CD4-positive, alpha-beta T cell treated with Interleukin-1 beta for 1 hour (primary cell): ENCODE measurements around the gene PGP.

Experiments used
- DNase-seq, 2 donors: peaks; one replicate each; pipeline ENCODE4 v3.0.0-alpha.2; 2020 to 2022

The PGP gene

DNA sequence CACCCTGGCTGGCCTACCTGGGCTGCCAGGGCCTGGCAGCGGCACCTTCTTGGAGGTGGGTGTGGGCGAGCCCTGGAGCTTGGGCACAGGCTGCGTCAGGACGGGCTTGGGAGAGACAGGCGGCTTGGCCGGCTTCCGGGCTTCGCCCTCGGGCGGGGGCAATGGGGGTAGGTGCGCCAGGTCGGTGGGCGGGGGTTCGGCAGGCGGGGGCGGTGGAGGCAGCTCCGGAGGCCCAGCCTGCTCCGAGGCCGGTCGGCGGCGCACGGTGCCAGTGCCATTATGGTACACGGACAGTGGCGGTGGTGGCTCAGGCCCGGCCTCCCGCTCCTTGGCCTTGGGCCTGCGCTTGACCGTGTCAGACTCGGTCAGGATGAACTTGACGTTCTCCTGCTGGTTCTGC is 35.1 kb downstream of the PGP start:
- no peak for DNase-seq

DNA sequence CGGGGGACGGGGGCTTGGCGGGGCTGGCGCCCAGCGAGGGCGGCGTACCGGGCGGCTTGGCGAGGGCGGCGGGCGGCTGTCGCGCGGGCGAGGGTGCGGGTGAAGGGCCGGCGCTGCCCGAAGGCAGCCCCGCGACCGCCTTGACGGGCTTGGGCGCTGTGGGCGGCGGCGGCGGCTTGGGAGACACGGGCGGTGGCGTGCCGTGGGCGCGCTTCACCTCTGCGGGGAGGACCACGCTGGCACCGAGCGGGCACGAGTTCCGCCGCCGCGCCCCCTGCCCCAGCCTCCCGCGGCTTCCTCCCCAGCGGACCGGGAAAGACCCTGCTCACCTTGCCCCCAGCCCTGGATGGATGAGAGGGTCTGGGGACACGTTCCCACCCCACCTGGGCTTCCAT is 35.5 kb downstream of the PGP start:
- no peak for DNase-seq

DNA sequence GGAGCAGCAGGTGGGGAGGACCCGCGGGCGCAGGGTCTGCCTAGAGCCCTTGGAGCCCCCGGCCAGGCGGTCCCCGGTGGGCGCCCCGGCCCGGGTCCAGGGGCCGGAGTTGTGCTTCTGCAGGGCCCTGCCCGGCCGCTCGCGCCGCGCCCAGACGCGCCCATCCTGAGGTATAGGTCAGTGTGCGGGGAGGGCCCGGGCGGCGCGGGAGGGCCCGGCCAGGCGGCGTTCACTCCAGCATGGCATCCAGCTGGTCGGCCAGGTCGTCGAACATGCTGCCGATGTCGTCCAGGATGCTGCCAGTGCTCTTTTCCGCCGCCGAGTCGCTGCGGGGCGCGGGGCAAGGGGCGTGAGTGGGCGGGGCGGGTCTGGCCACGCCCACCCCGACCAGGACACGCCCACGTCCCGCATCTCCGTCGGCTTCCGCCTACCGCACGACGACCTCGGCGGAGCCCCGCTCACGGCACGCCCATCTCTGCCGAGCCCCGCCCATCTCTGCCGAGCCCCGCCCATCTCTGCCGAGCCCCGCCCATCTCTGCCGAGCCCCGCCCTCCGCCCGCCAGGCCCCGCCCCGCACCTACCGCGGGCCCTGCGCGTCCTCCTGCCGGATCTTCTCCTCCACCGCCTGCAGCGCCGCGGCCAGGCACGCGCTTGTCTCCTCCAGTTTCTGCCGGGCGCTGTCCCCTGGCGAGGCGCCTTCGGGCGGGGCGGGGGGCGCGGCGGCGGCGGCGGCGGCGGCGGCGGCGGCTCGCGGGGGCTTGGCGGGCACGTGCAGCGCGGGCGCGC is 36.1 kb downstream of the PGP start:
- DNase-seq = peak; percentile 34 to 47

DNA sequence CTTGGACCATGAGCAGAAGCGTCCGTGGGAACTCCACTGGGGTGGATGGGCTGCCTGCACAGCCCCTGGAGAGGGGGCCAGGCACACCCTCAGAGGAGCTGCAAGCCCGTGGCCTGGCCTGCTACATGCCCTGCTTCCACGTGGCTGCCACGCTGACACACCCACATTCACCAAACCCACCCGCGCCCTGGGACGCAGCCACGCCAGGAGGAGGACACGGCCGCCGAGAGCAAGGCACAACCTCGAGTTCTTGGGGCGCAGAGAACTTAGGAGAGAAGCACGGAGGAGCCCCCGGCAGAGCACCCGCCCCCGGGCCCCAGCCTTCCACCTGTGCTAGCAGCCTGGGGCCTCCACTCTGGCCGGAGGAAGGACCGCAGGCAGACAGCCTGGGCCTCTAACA is 37.1 kb downstream of the PGP start:
- no peak for DNase-seq

DNA sequence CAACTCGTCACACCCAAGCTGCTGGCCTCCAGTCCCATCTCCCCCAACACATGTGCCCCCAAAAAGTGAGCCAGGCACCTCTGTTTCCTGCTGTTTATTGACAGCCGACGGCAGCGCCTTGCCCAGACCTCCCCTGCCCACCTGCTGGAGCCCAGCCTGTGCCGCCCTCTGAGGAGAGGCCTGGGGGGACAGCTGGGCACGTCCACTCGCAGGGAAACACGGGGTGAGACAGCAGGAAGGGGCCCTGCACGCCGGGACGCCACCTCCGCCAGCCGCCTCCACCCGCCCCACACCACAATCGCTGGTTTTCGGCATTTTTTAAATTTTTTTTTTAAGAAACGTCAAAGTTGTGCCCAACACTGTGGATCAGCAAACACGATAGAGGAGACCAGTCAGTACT is 37.5 kb downstream of the PGP start:
- DNase-seq = no peak

DNA sequence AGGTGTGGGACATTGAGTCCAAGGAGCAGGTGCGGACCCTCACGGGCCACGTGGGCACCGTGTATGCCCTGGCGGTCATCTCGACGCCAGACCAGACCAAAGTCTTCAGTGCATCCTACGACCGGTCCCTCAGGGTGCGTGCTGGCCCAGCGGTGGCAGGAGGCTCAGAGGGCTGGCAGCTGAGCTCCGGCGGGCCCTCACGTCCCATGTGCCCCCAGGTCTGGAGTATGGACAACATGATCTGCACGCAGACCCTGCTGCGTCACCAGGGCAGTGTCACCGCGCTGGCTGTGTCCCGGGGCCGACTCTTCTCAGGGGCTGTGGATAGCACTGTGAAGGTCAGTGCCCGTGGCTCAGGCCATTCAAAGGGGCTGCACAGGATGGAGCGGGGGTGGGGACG is 38.6 kb downstream of the PGP start:
- DNase-seq = no peak

DNA sequence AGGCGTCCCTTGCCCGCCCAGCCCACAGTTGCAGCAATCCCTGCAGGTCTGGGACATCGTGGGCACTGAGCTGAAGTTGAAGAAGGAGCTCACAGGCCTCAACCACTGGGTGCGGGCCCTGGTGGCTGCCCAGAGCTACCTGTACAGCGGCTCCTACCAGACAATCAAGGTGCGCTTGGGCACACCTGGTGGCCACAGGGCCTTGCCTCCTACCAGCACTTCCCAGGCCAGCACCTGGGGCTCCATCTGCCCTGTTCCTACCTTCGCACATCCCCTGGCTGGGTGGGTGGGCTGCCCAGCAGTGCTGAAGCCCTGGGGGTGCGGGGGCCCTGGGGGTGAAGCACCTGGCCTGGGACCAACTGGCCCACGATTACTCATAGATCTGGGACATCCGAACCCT is 39.2 kb downstream of the PGP start:
- no peak for DNase-seq

DNA sequence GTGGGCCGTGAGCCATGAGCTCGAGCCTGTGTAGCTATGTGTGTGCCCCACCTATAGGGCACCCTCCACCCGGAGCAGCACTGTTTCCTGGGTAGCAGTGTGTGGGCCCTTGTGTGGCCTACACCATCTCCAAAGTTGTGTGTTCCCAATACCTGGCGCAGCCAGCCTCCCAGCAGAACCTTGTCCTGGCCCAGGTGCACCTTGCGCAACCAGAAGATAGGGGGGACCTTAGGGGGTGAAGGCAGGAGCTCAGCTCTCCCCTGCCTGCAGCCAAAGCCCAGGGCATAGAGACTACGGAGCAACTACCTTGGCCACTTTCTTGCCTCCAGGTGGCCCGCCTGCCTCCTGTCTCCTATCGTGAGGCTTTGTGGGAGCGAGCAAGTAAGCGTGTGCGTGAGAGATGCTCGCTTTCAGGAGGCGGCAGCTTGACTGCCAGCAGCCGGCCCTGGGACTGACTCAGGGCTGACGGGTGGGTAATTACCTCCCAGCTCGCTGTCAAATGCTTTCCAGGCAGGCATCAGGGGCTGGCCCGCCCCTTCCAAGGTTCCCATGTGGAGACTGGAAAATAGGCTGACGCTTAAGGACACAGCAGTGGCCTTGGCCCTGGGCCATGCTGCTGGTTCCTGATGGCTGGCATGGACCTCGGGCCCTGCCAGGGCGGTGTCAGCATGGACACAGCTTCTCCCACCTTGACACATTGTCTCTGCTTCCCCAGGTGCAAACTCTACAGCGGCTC is 40.1 kb downstream of the PGP start:
- DNase-seq = no peak

DNA sequence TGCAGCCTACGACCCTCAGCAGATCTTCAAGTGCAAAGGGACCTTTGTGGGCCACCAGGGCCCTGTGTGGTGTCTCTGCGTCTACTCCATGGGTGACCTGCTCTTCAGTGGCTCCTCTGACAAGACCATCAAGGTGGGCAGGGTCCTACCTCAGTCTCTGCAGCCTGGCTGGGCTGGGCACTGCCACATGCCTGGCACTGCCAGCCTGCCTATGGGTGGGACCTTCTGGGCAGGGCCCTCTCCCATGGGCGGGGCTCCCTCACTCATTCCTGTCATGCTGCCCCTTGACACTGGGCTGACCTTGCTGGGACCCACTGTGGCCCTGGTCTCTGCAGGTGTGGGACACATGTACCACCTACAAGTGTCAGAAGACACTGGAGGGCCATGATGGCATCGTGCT is 40.7 kb downstream of the PGP start:
- no peak for DNase-seq

DNA sequence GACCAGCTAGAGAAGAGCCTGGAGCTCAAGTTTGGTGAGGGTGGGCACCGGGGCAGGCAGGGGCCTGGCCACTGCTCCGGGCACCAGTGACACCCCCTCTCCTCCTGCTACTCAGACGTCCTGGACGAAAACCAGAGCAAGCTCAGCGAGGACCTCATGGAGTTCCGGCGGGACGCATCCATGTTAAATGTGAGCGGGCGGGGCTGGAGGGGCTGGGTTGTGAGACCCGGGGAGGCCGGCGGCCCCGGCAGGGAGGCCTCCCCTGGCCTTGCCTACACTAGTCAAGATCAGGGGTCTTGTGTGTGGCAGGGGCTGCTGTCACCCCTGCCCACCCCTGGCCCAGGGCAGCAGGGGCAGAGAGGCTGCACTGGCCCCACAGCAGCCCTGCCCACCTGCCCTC is 41.3 kb downstream of the PGP start:
- DNase-seq = no peak

DNA sequence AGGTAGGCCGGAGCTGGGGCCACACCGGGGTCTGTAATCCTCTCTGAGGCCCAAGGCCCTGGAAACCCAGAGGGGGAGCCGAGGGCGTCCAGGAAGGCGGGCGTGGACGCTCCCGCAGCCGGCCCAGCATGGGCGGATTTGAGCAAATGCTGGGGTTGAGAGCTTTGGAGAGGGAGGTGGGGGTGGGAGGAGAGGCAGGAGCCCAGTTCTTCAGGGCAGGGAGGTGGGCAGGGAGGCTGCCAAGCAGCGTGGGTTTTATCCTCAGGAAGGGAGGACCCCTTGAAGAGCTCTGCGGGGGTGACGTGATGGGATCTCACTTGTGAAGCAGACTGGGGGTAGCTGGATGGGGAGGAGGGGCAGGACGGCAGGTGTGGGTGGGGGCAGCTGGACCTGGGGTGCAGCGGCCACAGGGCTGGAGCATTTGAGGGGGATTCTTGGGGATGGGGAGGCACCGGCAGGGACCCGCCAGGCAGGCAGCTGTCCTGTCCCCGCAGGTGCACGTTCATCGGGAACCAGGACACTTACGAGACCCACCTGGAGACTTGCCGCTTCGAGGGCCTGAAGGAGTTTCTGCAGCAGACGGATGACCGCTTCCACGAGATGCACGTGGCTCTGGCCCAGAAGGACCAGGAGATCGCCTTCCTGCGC is 41.8 kb downstream of the PGP start:
- no peak for DNase-seq

DNA sequence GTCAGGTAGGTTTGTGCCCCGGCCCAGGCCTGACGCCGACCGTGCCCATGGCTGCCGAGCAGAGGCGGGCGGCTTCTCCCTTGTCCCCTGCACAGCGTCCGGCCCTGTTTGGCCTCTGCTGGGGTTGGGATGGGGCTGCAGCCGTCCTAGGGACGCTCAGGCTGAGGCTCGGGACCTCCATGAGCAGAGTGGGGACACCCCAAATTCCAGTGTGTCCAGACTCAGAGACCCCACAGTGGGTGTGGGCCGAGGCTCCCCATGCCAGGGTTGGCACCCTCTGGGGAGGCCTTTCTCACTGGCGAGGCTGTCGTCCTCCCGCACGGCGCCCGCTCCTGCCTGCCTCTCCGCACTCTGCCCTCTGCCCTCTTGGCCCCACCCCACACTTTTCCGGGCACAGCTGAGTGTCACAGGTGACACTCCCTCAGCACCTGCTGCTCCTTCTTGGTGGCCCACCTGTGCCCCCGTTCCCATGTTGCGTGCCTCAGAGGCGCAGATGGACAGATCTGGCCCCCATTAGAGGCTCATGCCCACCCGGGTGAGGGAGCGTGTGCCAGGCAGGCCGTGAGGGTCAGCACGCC is 43.0 kb downstream of the PGP start:
- no peak for DNase-seq

DNA sequence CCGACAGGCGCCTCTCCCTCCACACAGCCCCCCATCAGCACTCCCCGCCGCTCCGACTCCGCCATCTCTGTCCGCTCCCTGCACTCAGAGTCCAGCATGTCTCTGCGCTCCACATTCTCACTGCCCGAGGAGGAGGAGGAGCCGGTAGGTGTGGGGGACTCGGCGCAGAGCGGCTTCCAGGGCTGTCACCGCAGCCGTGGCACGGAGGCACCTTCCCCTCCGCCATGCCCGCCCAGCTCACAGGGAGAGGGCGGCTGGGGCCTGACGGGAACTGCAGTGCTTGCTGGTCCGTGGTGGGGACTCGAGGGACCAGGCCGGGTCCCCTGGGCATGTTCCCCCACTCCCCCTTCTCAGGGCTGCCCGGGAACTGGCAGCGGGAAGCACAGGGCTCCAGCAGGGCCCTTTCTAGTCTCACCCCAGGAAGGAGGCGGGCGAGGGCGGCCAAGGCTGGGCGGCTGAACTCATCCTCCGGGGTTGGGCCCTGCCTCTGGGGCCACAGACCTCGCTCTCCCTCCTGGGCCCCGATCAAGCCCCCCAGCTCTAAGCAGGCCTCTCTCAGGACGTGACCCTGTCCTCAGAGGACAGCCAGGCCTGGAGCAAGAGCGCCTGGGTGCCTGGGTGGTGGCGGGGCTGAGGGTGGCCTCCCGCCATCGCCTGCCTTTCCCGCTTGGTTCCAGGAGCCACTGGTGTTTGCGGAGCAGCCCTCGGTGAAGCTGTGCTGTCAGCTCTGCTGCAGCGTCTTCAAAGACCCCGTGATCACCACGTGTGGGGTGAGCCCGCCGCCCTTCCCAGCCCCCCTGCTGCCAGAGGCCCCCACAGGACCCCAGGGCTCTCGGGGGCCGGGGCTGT is 43.8 kb downstream of the PGP start:
- DNase-seq = no peak

DNA sequence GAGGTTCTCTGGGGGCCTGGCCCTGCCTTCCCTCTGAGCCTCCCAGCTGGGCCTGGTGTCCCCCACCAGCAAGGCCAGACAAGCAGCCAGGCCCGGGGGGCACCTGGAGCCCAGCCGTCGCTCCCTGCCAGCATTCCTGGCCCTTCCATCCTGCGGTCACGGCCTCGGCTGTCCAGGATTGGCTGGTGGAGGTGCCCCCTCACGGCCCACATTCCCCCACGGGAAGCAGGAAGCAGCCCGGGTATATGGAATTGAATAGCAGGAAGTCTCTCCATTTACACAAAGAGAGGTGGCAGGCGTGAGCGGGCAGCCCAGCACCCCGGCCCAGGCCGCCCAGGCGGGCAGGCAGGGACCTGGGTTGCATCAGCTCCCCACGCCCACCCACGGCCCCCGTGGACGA is 44.6 kb downstream of the PGP start:
- no peak for DNase-seq

DNA sequence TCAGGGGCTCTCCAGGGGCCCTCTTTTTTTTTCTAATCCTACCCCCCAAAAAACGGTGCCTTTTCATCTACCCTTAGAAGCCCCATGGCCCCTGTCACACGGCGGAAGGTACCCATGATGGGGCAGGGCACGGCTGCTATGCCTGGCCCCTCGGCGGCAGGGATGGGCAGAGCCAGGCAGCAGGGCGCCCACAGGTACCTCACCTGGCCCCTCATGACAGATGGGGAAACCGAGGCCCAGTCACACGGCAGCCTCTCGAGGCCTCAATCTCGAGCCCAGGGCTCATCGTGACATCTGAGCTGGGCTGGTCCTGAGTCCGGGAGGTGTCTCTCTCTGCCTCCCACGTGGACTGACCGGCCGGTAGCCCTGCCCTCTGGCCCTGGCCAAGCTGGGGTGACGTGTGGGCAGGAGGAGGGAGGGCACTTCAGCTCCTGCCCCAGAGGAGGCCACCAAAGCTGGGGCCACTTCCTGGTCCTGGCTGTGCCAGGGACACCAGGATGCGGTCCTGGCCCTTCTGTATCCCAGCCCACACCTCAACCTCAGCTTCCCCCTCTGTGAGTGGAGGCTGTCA is 47.5 kb downstream of the PGP start:
- DNase-seq = no peak

DNA sequence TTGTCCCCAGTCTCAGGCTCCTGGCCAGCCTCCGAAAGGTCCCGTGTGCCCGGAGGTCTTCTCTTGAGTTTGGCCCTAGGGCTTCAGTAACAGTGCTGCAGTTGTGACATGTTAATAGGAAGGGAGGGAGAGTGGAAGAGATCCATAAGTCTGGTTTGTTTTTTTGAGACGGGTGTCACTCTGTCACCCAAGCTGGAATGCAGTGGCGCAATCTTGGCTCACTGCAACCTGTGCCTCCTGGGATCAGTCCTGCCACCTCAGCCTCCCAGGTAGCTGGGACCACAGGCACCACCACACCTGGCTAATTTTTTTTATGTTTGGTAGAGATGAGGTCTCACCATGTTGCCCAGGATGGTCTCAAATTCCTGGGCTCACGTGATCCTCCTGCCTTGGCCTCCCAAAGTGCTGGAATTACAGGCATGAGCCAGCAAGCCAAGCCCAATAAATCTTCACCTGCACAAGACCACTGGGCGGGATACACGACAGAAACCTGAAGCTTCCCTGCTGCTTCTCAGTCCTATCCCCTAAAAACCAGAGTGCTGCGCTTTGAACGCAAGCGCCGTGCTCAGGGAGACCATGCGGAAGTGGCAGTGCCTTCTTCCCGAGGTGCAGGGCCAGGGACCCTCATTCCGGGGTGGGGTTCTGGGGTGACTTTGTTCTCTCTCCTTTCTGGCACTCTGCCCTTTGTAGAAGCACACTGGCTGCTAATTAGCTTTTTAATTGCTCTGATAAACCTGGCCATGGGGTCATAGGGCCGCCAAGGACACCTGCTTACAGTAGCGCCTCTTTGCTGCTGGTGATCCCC is 48.2 kb downstream of the PGP start:
- DNase-seq = no peak

DNA sequence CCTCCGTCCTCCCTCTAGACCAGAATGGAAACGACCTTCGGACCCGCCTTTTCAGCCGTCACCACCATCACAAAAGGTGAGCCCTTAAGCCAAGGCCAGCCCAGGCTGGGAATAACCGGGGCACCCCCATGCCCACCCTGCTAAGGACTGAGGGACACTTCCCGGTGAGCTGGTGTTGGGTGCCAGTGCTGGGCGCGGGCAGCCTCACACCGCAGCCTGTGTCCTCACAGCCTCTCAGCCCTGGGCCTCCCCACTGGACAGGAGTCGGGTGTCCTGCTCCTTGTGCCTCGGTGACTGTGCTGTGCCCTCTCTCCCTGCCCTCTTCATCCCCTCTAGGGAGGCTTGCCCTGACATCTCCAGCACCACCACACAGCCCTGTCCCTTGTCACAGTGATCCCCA is 48.8 kb downstream of the PGP start:
- no peak for DNase-seq

DNA sequence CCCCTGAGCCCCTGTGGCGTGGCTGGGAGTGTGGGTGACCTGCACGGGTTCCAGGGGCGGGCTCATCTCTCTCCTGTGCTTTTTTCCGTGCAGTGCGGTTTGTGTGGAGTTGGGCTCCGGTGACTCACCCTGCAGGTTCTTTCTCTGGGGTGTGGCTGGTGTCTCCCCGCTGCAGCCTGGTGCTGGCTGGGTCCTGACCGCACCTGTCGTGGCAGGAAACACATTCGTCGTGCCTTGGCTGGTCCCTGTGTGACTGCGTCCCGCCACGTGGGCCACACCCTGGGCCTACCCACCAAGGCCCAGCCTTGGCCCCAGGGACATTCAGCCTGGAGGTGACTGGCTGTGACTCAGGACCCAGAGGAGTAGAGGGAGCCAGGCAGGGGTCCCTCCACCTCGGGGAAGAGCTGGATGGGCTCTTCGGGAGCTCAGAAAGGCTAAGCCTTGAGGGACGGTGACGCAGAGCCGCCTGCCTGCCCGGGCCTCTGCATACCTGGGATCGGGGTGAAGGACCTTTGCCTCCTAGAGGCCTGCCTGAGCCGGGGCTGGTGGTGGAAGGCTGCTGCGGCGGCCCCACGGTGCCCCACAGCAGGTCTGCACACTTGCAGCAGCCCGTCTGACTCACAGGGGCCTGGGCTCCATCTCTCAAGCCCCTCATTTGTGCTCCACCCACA is 51.3 kb downstream of the PGP start:
- peak in 1 of 2 donors; percentile 23 for DNase-seq

DNA sequence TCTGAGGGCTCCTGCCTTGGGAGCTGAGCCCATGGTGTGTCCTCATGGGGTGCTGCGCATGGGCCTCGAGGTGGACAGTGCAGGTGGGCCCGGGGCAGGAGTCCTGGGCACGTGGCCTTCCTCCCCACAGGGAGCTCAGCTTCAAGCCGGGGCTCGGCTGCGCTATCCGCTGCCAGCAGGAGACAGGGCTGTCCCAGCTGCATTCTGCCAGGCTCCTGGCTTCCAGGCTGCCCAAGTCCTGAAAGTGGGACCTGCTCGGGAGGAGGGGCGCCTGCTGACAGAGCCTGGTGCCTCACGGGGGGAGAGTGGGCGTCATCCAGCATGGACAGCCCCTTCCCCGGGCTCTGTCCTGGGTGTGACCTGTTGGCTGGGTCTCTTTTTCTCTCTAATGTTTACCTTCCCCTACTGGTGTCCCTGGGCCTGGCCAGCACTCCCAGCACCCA is 51.9 kb downstream of the PGP start:
- no peak for DNase-seq

DNA sequence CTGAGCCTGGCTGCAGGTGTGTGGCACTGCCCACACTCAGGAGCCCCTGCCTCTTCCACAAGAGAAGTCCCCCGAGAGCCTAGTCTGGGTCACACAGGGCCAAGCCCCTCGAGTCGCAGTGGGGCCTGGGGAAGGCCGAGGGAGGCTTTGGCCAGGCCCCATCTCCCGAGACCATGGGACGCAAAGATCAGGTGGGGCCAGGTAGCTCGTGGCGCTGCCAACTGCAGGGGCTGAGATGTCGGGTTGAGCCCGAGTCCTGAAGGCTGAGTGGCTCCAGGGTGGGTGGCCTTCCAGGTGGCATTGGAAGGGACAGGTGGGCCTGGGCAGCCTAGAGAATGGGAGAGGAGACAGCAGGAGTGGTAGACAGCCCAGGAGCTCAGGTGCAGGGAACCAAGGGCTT is 52.7 kb downstream of the PGP start:
- no peak for DNase-seq
